H9 (cell line): ENCODE results near the gene MMP25. TPM values are rescaled to one million over a fixed set of nuclear protein-coding genes. Genes with fewer than 3 reads are reported as not detected.

Source experiments
- DNase-seq: peaks from one replicate; pipeline ENCODE4 v3.0.0-alpha.2; 2017
- H2AFZ ChIP-seq: one replicate; pipeline ENCODE4 v1.6.1; 2013; ENCODE audit warnings: mild to moderate bottlenecking, low read length, control low read depth, moderate library complexity
- H2AK5ac ChIP-seq: 2 replicates; pipeline ENCODE4 v1.6.1; 2013; ENCODE audit warnings: low read length, control low read depth, mixed read lengths; ENCODE audit not compliant: insufficient read length
- H2BK120ac ChIP-seq: one replicate; pipeline ENCODE4 v1.6.1; 2013; ENCODE audit warnings: low read depth, mild to moderate bottlenecking, low read length, control low read depth, inconsistent platforms; ENCODE audit not compliant: poor library complexity, severe bottlenecking
- H2BK12ac ChIP-seq: 2 replicates; pipeline ENCODE4 v1.6.1; 2013; ENCODE audit warnings: low read length, control low read depth, mixed read lengths, low read depth; ENCODE audit not compliant: insufficient read length
- H2BK15ac ChIP-seq: 2 replicates; pipeline ENCODE4 v1.6.1; 2013; ENCODE audit warnings: low read depth, low read length, control low read depth
- H2BK20ac ChIP-seq: one replicate; pipeline ENCODE4 v1.6.1; 2013; ENCODE audit warnings: low read depth, mild to moderate bottlenecking, low read length, control low read depth, inconsistent platforms; ENCODE audit not compliant: poor library complexity, severe bottlenecking
- H2BK5ac ChIP-seq: 2 replicates; pipeline ENCODE4 v1.6.1; 2013; ENCODE audit warnings: low read length, control low read depth, mixed read lengths; ENCODE audit not compliant: insufficient read length
- H3K14ac ChIP-seq: 2 replicates; pipeline ENCODE4 v1.6.1; 2013; ENCODE audit warnings: low read length, control low read depth; ENCODE audit not compliant: insufficient read depth
- H3K18ac ChIP-seq: 2 replicates; pipeline ENCODE4 v1.6.1; 2013; ENCODE audit warnings: low read depth, mild to moderate bottlenecking, mixed read lengths, low read length, control low read depth; ENCODE audit not compliant: insufficient read length
- H3K23ac ChIP-seq: 2 replicates; pipeline ENCODE4 v1.6.1; 2013; ENCODE audit warnings: low read length, control low read depth, mixed read lengths, low read depth; ENCODE audit not compliant: insufficient read length
- H3K23me2 ChIP-seq: 2 replicates; pipeline ENCODE4 v1.6.1; 2013; ENCODE audit warnings: low read depth, mild to moderate bottlenecking, mixed read lengths, low read length, control low read depth; ENCODE audit not compliant: insufficient read length, poor library complexity, severe bottlenecking
- H3K27ac ChIP-seq: 2 replicates; pipeline ENCODE4 v1.5.1; 2013; ENCODE audit warnings: low read length, control low read depth, mixed read lengths, low read depth; ENCODE audit not compliant: insufficient read length
- H3K27me3 ChIP-seq: 2 replicates; pipeline ENCODE4 v1.6.1; 2013; ENCODE audit warnings: low read length, control low read depth, inconsistent platforms; ENCODE audit not compliant: insufficient read depth
- H3K4ac ChIP-seq: 2 replicates; pipeline ENCODE4 v1.6.1; 2013; ENCODE audit warnings: low read depth, mild to moderate bottlenecking, control low read depth, inconsistent platforms, low read length, moderate library complexity
- H3K4me1 ChIP-seq: 2 replicates; pipeline ENCODE4 v1.6.1; 2013; ENCODE audit warnings: low read length, control low read depth, inconsistent platforms; ENCODE audit not compliant: insufficient read depth
- H3K4me2 ChIP-seq: 2 replicates; pipeline ENCODE4 v1.6.1; 2013; ENCODE audit warnings: low read length, control low read depth, mixed read lengths; ENCODE audit not compliant: insufficient read length, insufficient read depth
- H3K56ac ChIP-seq: 2 replicates; pipeline ENCODE4 v1.6.1; 2013; ENCODE audit warnings: low read depth, mild to moderate bottlenecking, mixed read lengths, low read length, control low read depth; ENCODE audit not compliant: insufficient read length
- H3K79me1 ChIP-seq: 2 replicates; pipeline ENCODE4 v1.6.1; 2013; ENCODE audit warnings: low read depth, mild to moderate bottlenecking, moderate library complexity, low read length, control low read depth, inconsistent platforms; ENCODE audit not compliant: insufficient read depth, poor library complexity, severe bottlenecking
- H3K79me2 ChIP-seq: 2 replicates; pipeline ENCODE4 v1.6.1; 2013; ENCODE audit warnings: low read length, control low read depth, inconsistent platforms; ENCODE audit not compliant: insufficient read depth
- H3K9ac ChIP-seq: 2 replicates; pipeline ENCODE4 v1.6.1; 2013; ENCODE audit warnings: low read length, control low read depth, mixed read lengths; ENCODE audit not compliant: insufficient read length; ENCODE audit errors: extremely low read depth
- H3K9me3 ChIP-seq: one replicate; pipeline ENCODE4 v1.6.1; 2013; ENCODE audit warnings: low read depth, low read length, inconsistent platforms; ENCODE audit not compliant: control insufficient read depth
- H3T11ph ChIP-seq: one replicate; pipeline ENCODE4 v1.6.1; 2013; ENCODE audit warnings: mild to moderate bottlenecking, low read length, control low read depth, inconsistent platforms
- H4K20me1 ChIP-seq: one replicate; pipeline ENCODE4 v1.6.1; 2013; ENCODE audit not compliant: control insufficient read depth, insufficient read length, insufficient read depth
- H4K5ac ChIP-seq: 2 replicates; pipeline ENCODE4 v1.6.1; 2013; ENCODE audit warnings: low read depth, mild to moderate bottlenecking, mixed read lengths, low read length, control low read depth; ENCODE audit not compliant: insufficient read length
- H4K8ac ChIP-seq: replicated peaks from 2 replicates; pipeline ENCODE4 v1.6.1; 2013; ENCODE audit warnings: low read length, control low read depth, mixed read lengths, low read depth; ENCODE audit not compliant: insufficient read length
- H4K91ac ChIP-seq: 2 replicates; pipeline ENCODE4 v1.6.1; 2013; ENCODE audit warnings: low read depth, mild to moderate bottlenecking, moderate library complexity, mixed read lengths, low read length, control low read depth; ENCODE audit not compliant: insufficient read length
- H3K27ac Mint-ChIP-seq, 3 experiments: 2 replicates in 2 of 3; 3 replicates in 1 of 3; pipeline ENCODE4 v1.8.0; 2020 to 2021; ENCODE audit warnings: mixed read lengths in 3 of 3, mild to moderate bottlenecking in 1 of 3, moderate library complexity in 1 of 3
- H3K27me3 Mint-ChIP-seq: 2 replicates; pipeline ENCODE4 v1.8.0; 2021; ENCODE audit warnings: low read depth, mild to moderate bottlenecking, moderate library complexity, mixed read lengths
- H3K36me3 Mint-ChIP-seq, 3 experiments: 2 replicates in 2 of 3; 3 replicates in 1 of 3; pipeline ENCODE4 v1.8.0; 2020 to 2021; ENCODE audit warnings: low read depth in 3 of 3, mixed read lengths in 3 of 3; ENCODE audit not compliant: insufficient read depth in 1 of 3
- H3K4me1 Mint-ChIP-seq, 2 experiments: 2 replicates each; pipeline ENCODE4 v1.8.0; 2020; ENCODE audit warnings: mixed read lengths in 2 of 2
- H3K4me3 Mint-ChIP-seq, 2 experiments: 2 replicates in 1 of 2; 3 replicates in 1 of 2; pipeline ENCODE4 v1.8.0; 2020 to 2021; ENCODE audit warnings: mild to moderate bottlenecking in 2 of 2, mixed read lengths in 2 of 2, moderate library complexity in 1 of 2
- H3K9me3 Mint-ChIP-seq, 2 experiments: 2 replicates in 1 of 2; 3 replicates in 1 of 2; pipeline ENCODE4 v1.8.0; 2020; ENCODE audit warnings: mild to moderate bottlenecking in 2 of 2, mixed read lengths in 2 of 2, moderate library complexity in 1 of 2
- WGBS: extraction: QIAGEN DNeasy Blood & Tissue Kit; methylation state at CpG from one replicate; pipeline ENCODE4 v1.1.7; 2013; ENCODE audit warnings: missing lambda C conversion rate, low lambda C conversion rate, mixed read lengths; ENCODE audit not compliant: insufficient read length; ENCODE audit errors: extremely low coverage; 5-methylcytosine and 5-hydroxymethylcytosine counted together
- total RNA-seq: library from RNA; stranded (reverse); gene quantifications from 2 replicates; pipeline ENCODE4 v1.2.1, GENCODE V29; 2021
- TF ChIP-seq, protein P1 (sequence below): fragments of 200-600 bp; sonication (generic); conservative IDR thresholded peaks from 3 replicates; pipeline ENCODE4 v1.8.0; 2021; ENCODE audit warnings: antibody characterized with exemption, mild to moderate bottlenecking

Gene MMP25
- total RNA-seq, 1 experiment from 2014 or later = 13.5 TPM

DNA sequence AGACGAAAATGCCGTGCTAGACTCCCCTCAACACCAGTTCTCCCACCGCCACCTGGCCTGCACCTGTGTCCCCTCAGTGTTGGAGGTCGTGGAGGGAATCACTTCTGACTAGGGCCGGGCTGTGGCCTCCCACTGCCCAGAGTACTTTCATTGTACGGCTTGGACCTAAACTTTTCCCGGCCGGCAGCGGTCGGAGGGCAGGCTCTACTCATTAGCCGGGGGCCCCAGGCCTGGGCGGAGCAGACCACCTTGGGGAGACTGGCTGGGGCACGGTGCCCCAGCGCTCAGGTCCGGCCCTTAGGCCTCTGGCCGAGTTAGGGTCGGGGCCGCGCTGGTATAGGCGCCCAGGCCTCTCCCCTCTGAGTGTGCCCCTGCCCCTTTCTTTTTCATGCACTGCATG is 29.0 kb upstream of the MMP25 start:
- Histone ChIP-seq H4K91ac (no peak overlapping the region), H3K23me2 (peaks cover 28% of the 10 kb centered on the region), H3K27ac (no peak overlapping the region), H2BK15ac (no peak overlapping the region), H4K20me1 (no peaks in the 10 kb centered on the region), H2AFZ (no peak overlapping the region), H2BK5ac (no peak overlapping the region), H3K23ac (no peak overlapping the region), H4K5ac (no peak overlapping the region), H3K4ac (no peak overlapping the region; the same call in 1 of the 2 replicates), H3K4me2 (peak overlapping the region; percentile 81), H2BK20ac (no peak overlapping the region), H4K8ac (no peak overlapping the region), H2BK12ac (no peak overlapping the region), H3K79me2 (peaks cover 9% of the 10 kb centered on the region; the same call in 1 of the 2 replicates), H3K27me3 (no peaks in the 10 kb centered on the region), H3K56ac (no peak overlapping the region), H2AK5ac (no peak overlapping the region), H3K18ac (peak overlapping the region; percentile 58), H3K4me1 (peaks cover 2% of the 10 kb centered on the region; the same call in 1 of the 2 replicates), H2BK120ac (no peak overlapping the region), H3K79me1 (no peaks in the 10 kb centered on the region), H3K14ac (peak overlapping the region; percentile 65; the same call in 1 of the 2 replicates), H3K9ac (peak overlapping the region; percentile 79), H3K9me3 (no peaks in the 10 kb centered on the region), H3T11ph (no peak overlapping the region)
- Mint-ChIP-seq H3K4me3 (peak overlapping the region; percentile 91 to 96), H3K27me3 (peaks cover 10% of the 10 kb centered on the region), H3K9me3 (no peaks in the 10 kb centered on the region; a peak in 2 of 5 replicates), H3K4me1 (peaks cover 49 to 74% of the 10 kb centered on the region in 2 experiments), H3K36me3 (peaks cover 24 to 44% (median 30%) of the 10 kb centered on the region in 3 experiments), H3K27ac (peak overlapping the region; percentile 90 to 97 (median 91))
- DNase-seq = no peak
- WGBS = no CpG with 5 or more reads among the region's 20 CpGs
- TF ChIP-seq, protein P1, sequence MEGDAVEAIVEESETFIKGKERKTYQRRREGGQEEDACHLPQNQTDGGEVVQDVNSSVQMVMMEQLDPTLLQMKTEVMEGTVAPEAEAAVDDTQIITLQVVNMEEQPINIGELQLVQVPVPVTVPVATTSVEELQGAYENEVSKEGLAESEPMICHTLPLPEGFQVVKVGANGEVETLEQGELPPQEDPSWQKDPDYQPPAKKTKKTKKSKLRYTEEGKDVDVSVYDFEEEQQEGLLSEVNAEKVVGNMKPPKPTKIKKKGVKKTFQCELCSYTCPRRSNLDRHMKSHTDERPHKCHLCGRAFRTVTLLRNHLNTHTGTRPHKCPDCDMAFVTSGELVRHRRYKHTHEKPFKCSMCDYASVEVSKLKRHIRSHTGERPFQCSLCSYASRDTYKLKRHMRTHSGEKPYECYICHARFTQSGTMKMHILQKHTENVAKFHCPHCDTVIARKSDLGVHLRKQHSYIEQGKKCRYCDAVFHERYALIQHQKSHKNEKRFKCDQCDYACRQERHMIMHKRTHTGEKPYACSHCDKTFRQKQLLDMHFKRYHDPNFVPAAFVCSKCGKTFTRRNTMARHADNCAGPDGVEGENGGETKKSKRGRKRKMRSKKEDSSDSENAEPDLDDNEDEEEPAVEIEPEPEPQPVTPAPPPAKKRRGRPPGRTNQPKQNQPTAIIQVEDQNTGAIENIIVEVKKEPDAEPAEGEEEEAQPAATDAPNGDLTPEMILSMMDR = no peak
